ENCODE measurements around the gene KRT83. TPM values are rescaled to one million over a fixed set of nuclear protein-coding genes. Genes with fewer than 3 reads are reported as not detected.

Gene KRT83
- total RNA-seq, 1 donor from 2014 or later: not detected

- intact Hi-C loops (cut with DNase I): no loop called here
- TF ChIP-seq, protein P1, sequence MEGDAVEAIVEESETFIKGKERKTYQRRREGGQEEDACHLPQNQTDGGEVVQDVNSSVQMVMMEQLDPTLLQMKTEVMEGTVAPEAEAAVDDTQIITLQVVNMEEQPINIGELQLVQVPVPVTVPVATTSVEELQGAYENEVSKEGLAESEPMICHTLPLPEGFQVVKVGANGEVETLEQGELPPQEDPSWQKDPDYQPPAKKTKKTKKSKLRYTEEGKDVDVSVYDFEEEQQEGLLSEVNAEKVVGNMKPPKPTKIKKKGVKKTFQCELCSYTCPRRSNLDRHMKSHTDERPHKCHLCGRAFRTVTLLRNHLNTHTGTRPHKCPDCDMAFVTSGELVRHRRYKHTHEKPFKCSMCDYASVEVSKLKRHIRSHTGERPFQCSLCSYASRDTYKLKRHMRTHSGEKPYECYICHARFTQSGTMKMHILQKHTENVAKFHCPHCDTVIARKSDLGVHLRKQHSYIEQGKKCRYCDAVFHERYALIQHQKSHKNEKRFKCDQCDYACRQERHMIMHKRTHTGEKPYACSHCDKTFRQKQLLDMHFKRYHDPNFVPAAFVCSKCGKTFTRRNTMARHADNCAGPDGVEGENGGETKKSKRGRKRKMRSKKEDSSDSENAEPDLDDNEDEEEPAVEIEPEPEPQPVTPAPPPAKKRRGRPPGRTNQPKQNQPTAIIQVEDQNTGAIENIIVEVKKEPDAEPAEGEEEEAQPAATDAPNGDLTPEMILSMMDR (IDR thresholded peaks at IDR 0.05): no peak
- peak in 1 of 2 donors; percentile 62 for DNase-seq (ENCODE audit: low spot score in 2 of 2)
- no peaks in the 10 kb centered on the region for H3K4me1 ChIP-seq
- H3K4me3 ChIP-seq: no peak overlapping the region
- H3K36me3 ChIP-seq: no peaks in the 10 kb centered on the region
- H3K27me3 ChIP-seq: no peaks in the 10 kb centered on the region
- H3K27ac ChIP-seq: no peak overlapping the region
- no peaks in the 10 kb centered on the region for H3K9me3 ChIP-seq
These were observed 50.6 kb downstream of the KRT83 start for GRCh38 chr12:52270541-52271070.

- no peaks in the 10 kb centered on the region for H3K36me3 ChIP-seq
- H3K27ac ChIP-seq: peak overlapping the region; percentile 56 to 60
- intact Hi-C loops (cut with DNase I): no loop called here
- H3K9me3 ChIP-seq: no peaks in the 10 kb centered on the region
- peak in 1 of 2 donors; percentile 73 for DNase-seq (ENCODE audit: low spot score in 2 of 2)
- TF ChIP-seq, protein P1 (IDR thresholded peaks at IDR 0.05): no peak
- no peaks in the 10 kb centered on the region for H3K4me1 ChIP-seq
- no peak overlapping the region for H3K4me3 ChIP-seq
- H3K27me3 ChIP-seq: no peaks in the 10 kb centered on the region
These were observed 53.0 kb downstream of the KRT83 start for GRCh38 chr12:52268212-52268611.

DNA sequence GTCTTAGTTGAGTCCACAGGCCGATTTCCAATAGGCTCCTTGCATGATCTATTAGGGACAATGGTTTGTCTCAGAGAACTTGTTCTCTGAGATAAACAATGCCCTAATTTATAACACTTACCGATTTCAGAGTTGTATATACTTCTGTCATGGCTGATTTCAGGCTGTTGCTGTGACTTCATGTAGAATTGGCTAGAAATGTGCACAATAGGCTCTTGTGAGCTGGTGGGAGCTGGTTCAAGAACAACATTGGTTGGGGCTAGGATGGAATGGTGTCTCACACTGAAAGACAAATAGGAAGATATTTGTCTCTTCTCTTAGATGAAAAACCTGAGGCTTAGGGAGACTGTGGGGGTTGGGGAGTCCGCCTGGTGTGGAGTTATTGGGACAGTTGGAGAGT, 53.5 kb downstream of the KRT83 start:
- no peak overlapping the region for H3K4me3 ChIP-seq

GRCh38 chr12:52267266-52267665, 53.9 kb downstream of the KRT83 start:
- Histone ChIP-seq H3K4me1 (no peaks in the 10 kb centered on the region), H3K27ac (peak overlapping the region in 1 of 2 donors; percentile 60), H3K9me3 (no peaks in the 10 kb centered on the region), H3K4me3 (no peak overlapping the region), H3K27me3 (no peaks in the 10 kb centered on the region), H3K36me3 (no peaks in the 10 kb centered on the region)
- TF ChIP-seq, protein P1 (IDR thresholded peaks at IDR 0.05): no peak
- intact Hi-C loops (cut with DNase I): no loop called here
- peak in 1 of 2 donors; percentile 28 for DNase-seq (ENCODE audit: low spot score in 2 of 2)

More for the DNA sequence above, 53.5 kb downstream of the KRT83 start:
- TF ChIP-seq, protein P1 (IDR thresholded peaks at IDR 0.05): no peak
- no peak for DNase-seq (ENCODE audit: low spot score in 2 of 2)
- Histone ChIP-seq H3K27ac (peak overlapping the region; percentile 56 to 60), H3K27me3 (no peaks in the 10 kb centered on the region), H3K9me3 (no peaks in the 10 kb centered on the region), H3K36me3 (no peaks in the 10 kb centered on the region), H3K4me1 (no peaks in the 10 kb centered on the region)
- intact Hi-C loops (cut with DNase I): no loop called here

- no peaks in the 10 kb centered on the region for H3K9me3 ChIP-seq
- DNase-seq (ENCODE audit: low spot score in 2 of 2): no peak
- no peak overlapping the region for H3K4me3 ChIP-seq
- intact Hi-C loops (cut with DNase I): no loop called here
- TF ChIP-seq, protein P1 (IDR thresholded peaks at IDR 0.05): no peak
- no peaks in the 10 kb centered on the region for H3K27me3 ChIP-seq
- H3K4me1 ChIP-seq: no peaks in the 10 kb centered on the region
- H3K27ac ChIP-seq: no peak overlapping the region
- no peaks in the 10 kb centered on the region for H3K36me3 ChIP-seq
These were observed 54.7 kb downstream of the KRT83 start for GRCh38 chr12:52266514-52266913.

GRCh38 chr12:52264435-52264825, 56.8 kb downstream of the KRT83 start:
- no peak for DNase-seq (ENCODE audit: low spot score in 2 of 2)
- Histone ChIP-seq H3K27me3 (no peaks in the 10 kb centered on the region), H3K27ac (no peak overlapping the region), H3K9me3 (no peaks in the 10 kb centered on the region), H3K4me3 (no peak overlapping the region), H3K36me3 (no peaks in the 10 kb centered on the region), H3K4me1 (no peaks in the 10 kb centered on the region)
- TF ChIP-seq, protein P1 (IDR thresholded peaks at IDR 0.05): no peak
- intact Hi-C loops (cut with DNase I): no loop called here

Measured in ascending aorta (tissue), 2 donors.